Measurements from ENCODE around the gene PDE8B. TPM values are rescaled to one million over a fixed set of nuclear protein-coding genes. Genes with fewer than 3 reads are reported as not detected.
A peak's percentile ranks its signal among the peaks of the same experiment; 100 is the strongest.
"Not testable (repeated sequence)": the region's sequence is repeated elsewhere in the genome, so short reads cannot be mapped to it uniquely, and the experiment has no call there.

The PDE8B gene
- total RNA-seq, 1 experiment from 2014 or later, result 0.07 TPM

GRCh38 chr5:77475041-77475440 is 264.6 kb downstream of the PDE8B start:
- peaks cover 22 to 27% (median 26%) of the 10 kb centered on the region in 3 experiments for H3K36me3 Mint-ChIP-seq (ENCODE audit: insufficient read depth in 1 of 3, low read depth in 3 of 3)
- not testable (repeated sequence) for H3K14ac ChIP-seq (ENCODE audit: insufficient read depth, low read length); H3K4me1 ChIP-seq (ENCODE audit: insufficient read depth, low read length)

More at GRCh38 chr5:77475041-77475440, 264.6 kb downstream of the PDE8B start:
- not testable (repeated sequence) for H3K4me2 ChIP-seq (ENCODE audit: insufficient read depth, insufficient read length, low read length); H2AK5ac ChIP-seq (ENCODE audit: insufficient read length, low read length); H4K5ac ChIP-seq (ENCODE audit: insufficient read length, low read depth, low read length); H4K20me1 ChIP-seq (ENCODE audit: control insufficient read depth, insufficient read depth, insufficient read length); H3K18ac ChIP-seq (ENCODE audit: insufficient read length, low read depth, low read length); H2AFZ ChIP-seq (ENCODE audit: low read length); H3K4me1 Mint-ChIP-seq; H2BK15ac ChIP-seq (ENCODE audit: low read depth, low read length); H3K27ac ChIP-seq (ENCODE audit: insufficient read length, low read depth, low read length); H2BK5ac ChIP-seq (ENCODE audit: insufficient read length, low read length); H3K4ac ChIP-seq (ENCODE audit: low read depth, low read length); H3K9ac ChIP-seq (ENCODE audit: extremely low read depth, insufficient read length, low read length); H2BK120ac ChIP-seq (ENCODE audit: low read depth, low read length, poor library complexity, severe bottlenecking); H2BK12ac ChIP-seq (ENCODE audit: insufficient read length, low read depth, low read length); H3K79me1 ChIP-seq (ENCODE audit: insufficient read depth, low read depth, low read length, poor library complexity, severe bottlenecking); H3K23ac ChIP-seq (ENCODE audit: insufficient read length, low read depth, low read length); H3K27ac Mint-ChIP-seq; H2BK20ac ChIP-seq (ENCODE audit: low read depth, low read length, poor library complexity, severe bottlenecking); H3K9me3 ChIP-seq (ENCODE audit: control insufficient read depth, low read depth, low read length); H3T11ph ChIP-seq (ENCODE audit: low read length); H4K8ac ChIP-seq (replicated peaks; ENCODE audit: insufficient read length, low read depth, low read length); H3K79me2 ChIP-seq (ENCODE audit: insufficient read depth, low read length); H3K27me3 ChIP-seq (ENCODE audit: insufficient read depth, low read length); H4K91ac ChIP-seq (ENCODE audit: insufficient read length, low read depth, low read length); H3K4me3 Mint-ChIP-seq; H3K27me3 Mint-ChIP-seq (ENCODE audit: low read depth); H3K56ac ChIP-seq (ENCODE audit: insufficient read length, low read depth, low read length); H3K23me2 ChIP-seq (ENCODE audit: insufficient read length, low read depth, low read length, poor library complexity, severe bottlenecking)
- no CpG with 5 or more reads among the region's 11 CpGs for WGBS (ENCODE audit: extremely low coverage, insufficient read length, low lambda C conversion rate)
- H3K9me3 Mint-ChIP-seq, result peaks cover 23 to 24% of the 10 kb centered on the region in 2 experiments
- DNase-seq, result peak; percentile 29

Other genes with a start within 250 kb of the PDE8B start
- 13.6 and 14.8 TPM in 2 replicates for gene AGGF1, start 180.3 kb upstream of the PDE8B start, total RNA-seq (2021)
- gene ZBED3, start 123.4 kb upstream of the PDE8B start, total RNA-seq (2021), result 7.6 and 7.8 TPM in 2 replicates